ENCODE results near the gene MYPOP.
A peak's percentile ranks its signal among the peaks of the same experiment; 100 is the strongest.
"Not testable (repeated sequence)": the region's sequence is repeated elsewhere in the genome, so short reads cannot be mapped to it uniquely, and the experiment has no call there.

MYPOP gene

DNA sequence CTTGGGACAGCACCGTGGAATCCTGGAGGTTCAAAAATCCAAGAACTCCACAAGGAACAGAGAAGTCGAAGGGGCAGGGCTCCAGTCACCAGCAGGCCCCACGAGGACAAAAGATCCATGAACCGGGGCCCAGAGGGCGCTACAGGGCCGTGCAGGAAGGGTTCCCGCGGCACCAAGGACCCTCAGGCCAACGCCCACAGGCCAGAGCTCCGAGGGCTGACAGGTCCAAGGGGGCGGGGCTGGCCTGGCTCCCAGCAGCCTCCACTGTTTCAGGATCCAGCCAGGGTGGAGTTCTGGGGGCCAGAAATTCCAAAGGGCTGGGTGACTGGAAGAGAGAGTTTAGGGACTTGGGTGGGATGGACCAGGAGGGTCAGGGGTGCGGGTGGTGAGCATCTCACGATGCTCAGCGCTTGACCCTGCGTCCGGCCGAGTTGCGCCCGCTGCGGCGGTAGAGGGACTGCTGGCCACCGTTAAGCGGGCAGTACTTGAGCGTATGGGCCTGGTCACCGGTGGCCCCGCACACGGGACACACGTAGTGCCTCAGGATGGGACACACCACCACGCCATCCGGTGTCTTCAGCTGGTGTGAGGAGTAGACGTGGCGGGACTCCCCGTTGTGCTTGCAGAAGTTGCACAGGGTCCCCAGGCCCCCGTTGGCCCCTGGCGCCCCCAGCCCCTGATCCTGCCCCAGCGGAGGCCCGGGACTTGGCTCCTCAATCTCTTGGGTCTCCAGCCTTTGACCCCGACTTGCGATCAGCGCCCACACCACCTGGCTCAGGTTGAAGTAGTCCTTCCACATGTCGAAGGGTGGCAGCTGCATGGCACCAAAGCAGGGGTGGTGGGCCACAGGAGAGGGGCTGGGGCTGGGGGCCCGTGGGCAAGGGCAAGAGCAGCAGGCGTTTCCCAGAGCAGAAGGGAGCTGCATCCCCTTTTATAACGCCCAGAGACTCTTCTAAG, 11.7 kb upstream of the MYPOP start, which contains the start of gene NANOS2:
Gene NANOS2, minus strand, starts transcription at position 905 of the 957 bp plus-strand sequence. Its CDS starts 85 bp downstream, at position 820.
- DNase-seq, result peak in 3 of 10 donors; percentile 28 to 70 (median 70)
- intact Hi-C loops (cut with DNase I), result no loop called here

DNA sequence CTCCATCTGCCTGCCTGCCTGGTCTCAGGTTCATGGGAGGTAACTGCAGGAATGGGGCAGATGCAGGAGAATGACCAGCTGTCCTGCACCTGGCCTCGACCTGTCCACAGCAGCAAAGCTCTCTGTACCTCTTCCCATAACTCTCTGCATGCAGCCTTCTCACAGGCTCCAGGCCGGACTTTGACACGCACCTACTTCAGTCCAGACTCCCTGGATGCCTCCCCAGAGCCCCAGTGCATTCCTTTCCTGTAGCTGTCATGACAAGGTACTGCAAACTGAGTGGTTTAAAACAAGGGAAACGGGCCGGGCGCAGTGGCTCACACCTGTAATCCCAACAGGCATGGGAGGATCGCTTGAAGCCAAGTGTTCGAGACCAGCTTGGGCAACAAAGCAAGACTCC, 8.9 kb upstream of the MYPOP start:
- intact Hi-C loops (cut with DNase I), result no loop called here
- DNase-seq, result peak in 1 of 10 donors; percentile 17

DNA sequence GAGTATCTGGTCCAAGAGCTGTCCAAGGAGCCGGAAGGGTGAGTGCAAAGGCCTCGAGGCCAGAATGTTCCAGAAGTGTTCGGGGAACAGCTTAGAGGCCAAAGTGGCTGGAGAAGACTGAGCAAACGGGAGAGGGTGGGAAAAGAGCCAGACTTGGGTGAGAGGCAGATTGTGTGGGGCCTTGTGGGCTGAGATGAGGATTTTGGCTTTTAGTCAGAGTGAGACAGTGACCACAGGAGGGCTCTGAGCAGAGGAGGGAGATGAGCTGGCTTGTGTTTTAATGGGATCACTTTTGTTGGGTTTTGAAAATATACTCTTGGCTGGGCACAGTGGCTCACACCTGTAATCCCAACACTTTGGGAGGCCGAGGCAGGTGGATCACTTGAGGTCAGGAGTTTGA, 6.5 kb upstream of the MYPOP start:
- DNase-seq, result peak in 1 of 10 donors; percentile 10
- intact Hi-C loops (cut with DNase I), result loop anchor here (10.0 kb wide), 2 partner anchors 46 to 166 kb away; no protein-coding TSS in a partner anchor

DNA sequence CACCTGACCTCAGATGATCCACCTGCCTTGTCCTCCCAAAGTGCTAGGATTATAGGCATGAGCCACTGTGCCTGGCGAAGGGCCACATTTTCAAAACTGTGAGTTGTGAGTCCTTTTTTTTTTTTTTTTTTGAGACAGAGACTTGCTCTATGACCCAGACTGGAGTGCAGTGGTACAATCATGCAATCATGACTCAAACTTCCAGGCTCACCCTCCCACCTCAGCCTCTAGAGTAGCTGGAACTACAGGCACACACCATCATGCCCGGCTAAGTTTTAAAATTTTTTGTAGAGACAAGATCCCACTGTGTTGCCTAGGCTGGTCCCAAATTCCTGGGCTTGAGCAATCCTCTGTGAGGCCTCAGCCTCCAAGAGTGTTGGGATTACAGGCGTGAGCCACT, 3.8 kb upstream of the MYPOP start:
- DNase-seq, result no peak
- intact Hi-C loops (cut with DNase I), result loop anchor here (10.0 kb wide), 2 partner anchors 49 to 169 kb away; no protein-coding TSS in a partner anchor

DNA sequence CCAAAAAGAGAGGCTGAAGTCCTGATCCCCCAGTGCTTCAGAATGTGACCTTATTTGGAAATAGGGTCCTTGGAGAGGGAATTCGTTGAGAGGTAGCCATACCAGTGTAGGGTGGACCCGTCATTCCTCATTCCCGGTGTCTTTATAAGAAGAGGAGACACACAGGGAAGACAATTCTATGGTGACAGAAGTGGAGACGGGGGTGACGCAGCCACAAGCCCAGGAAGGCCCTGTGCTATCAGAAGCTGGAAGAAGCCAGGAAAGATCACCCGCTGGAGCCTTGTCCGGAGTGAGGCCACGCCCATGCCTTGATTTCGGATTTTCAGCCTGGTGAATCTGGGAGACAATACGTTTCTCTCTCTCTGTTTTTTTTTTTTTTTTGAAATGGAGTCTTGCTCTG, 2.6 kb upstream of the MYPOP start:
- peak in 1 of 10 donors; percentile 50 for DNase-seq
- intact Hi-C loops (cut with DNase I), result loop anchor here (10.0 kb wide), 2 partner anchors 50 to 170 kb away; no protein-coding TSS in a partner anchor

DNA sequence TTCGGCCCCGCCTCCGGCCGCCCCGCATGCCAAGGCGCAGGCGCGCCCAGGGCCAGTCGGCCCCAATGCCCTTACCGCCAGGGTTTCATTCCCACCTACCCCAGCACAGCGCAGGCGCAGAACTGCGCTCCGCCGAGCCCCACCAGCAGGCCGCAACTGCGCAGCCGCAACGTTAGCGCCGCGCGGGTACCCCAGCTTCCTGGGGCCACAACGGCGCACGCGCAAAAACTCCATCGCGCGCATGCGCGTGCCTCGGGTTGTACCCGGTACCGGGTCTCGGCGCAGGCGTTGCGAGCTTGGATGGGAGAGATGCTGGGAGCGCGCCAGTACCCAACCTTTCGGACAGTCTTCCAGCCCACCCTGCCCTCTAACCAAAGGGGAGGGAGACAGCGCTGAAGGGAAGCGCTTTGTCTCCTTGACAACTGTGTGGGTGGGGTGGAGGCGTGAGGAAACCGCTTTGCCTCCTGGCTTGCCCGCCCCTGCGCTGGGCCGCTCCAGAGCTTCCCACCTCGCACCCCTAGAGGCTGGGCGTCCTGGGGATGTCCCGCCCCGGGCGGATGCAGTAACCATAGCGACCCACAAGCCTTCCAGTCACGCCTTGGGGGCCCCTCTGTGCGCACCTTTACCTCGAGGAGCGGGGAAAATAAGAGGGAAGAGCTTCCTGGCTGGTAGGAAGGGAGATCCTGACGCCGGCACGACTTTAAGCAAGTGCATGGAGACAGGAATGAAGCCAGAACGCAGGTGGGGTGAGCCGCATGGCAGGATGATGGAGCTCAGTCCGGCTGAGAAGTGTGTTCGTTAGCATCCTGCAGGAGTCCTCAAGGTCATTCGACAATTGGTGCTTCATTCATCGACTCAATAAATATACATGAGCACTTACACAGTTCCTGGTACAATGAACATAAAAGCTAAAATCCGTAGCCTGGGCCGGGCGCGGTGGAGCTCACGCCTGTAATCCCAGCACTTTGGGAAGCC, 525 bp upstream of the MYPOP start:
- DNase-seq, result peak; percentile 95 to 100 (median 98)
- intact Hi-C loops (cut with DNase I), result loop anchor here (2.0 to 10.0 kb wide), 4 partner anchors 16 to 172 kb away; partner anchors contain the start of gene IRF2BP1

DNA sequence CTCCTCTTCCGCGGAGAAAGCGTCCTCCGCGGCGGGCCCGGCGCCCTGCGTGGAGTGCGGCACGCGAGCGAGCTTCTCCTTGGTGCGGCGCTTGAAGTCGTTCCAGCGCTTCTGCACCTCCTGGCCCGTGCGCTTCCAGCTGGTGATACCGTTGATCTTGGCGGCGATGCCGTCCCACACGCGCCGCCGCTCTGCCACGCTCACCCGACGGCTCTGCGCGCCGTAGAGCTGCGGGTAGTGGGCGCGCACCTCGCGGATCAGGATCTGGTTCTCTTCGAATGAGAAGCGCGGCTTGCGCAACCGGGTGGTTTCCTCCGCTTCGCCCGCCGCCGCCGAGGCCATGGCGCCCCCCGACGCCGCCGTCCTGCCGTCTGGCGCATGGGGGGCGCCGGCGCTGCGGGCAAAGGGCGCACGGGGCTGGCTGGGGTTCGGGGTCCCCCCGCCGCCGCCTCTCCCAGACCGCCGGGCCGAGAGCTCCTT, 941 bp downstream of the MYPOP start:
- intact Hi-C loops (cut with DNase I), result loop anchor here (5.0 to 10.0 kb wide), 3 partner anchors 53 to 173 kb away; no protein-coding TSS in a partner anchor
- peak in 1 of 10 donors; percentile 27 for DNase-seq

DNA sequence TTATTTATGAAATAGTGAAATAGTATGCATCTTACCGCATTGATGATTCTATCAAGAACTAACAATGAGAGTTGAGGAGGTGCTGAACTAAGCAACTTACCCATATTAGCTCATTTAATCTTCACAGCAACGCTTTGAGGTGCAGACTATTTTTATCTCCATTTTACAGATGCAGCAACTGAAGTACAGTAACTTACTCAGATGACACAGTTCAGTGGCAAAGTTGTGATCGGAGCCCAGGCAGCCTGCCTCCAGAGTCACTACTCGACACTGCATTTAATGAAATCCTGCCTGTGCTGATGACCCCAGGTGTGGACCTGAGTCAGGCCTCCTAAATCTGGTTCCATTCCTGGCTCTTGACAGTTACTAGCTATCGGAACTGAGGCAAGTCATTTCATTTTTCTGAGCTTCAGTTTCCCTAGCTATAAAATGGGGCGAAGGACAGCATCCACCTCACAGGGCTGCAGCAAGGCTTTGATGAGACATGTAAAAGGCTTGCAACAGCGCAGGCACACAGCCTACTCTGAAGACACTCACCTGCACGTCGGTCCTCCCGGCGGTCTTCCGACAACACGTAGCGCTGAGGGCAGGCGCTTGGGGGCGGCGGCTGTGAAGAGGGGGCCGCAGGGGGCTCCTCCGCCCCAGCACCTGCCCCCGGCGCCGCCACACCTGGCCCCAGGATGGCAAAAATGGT, 1.5 kb downstream of the MYPOP start:
- peak in 1 of 10 donors; percentile 39 for DNase-seq

DNA sequence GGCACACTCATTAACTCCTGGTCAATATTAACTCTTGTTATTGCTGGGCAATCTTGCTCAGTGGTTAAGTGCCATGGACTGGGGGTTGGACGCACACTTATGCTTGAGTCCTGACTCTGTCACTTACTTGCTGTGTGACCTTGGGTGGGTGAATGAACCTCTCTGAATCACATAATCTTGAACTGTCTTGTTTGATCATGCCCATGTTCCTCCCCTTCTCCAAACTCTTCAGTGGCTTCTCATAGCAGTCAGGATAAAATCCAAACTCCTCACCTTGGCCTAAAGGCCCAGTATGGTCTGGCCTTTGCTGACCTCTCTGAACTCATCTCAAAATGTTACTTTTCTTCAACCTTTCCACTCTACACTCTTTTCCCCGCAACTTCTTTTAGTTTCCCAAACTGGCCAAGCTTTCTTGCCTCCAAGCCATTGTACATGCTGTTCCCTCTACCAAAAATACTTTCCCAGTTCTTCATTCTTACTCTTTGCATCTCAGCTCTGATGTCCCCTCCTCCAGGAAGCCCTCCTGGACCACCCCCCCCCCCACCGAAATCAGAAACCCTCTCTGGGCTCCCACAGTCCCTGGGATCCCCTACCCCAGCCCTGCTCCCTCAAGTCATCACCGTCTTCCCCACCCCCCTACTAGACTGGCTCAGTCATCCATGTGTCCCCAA, 2.4 kb downstream of the MYPOP start:
- intact Hi-C loops (cut with DNase I), result loop anchor here (5.0 to 10.0 kb wide), 3 partner anchors 55 to 175 kb away; no protein-coding TSS in a partner anchor

More for the DNA sequence above, 1.5 kb downstream of the MYPOP start:
- intact Hi-C loops (cut with DNase I), result loop anchor here (5.0 to 10.0 kb wide), 3 partner anchors 54 to 174 kb away; no protein-coding TSS in a partner anchor

DNA sequence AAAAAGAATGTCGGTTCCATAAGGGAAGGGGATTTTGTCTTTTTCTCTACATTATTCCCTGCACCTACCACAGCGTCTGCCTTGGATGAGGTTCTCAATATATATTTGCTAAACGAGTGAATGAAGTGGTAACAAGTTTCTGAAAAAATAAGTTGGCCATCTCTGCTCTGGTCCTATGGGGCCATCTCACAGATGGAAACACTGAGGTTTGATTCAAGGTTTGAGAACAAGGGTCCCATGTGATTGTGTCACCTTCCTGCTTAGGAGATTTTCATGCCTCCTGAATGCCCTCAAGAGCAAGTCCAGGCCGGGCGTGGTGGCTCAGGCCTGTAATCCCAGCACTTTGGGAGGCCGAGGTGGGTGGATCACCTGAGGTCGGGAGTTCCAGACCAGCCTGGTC, 3.2 kb downstream of the MYPOP start:
- no peak for DNase-seq
- intact Hi-C loops (cut with DNase I), result no loop called here

More for the DNA sequence above, 2.4 kb downstream of the MYPOP start:
- DNase-seq, result peak in 1 of 10 donors; percentile 3

DNA sequence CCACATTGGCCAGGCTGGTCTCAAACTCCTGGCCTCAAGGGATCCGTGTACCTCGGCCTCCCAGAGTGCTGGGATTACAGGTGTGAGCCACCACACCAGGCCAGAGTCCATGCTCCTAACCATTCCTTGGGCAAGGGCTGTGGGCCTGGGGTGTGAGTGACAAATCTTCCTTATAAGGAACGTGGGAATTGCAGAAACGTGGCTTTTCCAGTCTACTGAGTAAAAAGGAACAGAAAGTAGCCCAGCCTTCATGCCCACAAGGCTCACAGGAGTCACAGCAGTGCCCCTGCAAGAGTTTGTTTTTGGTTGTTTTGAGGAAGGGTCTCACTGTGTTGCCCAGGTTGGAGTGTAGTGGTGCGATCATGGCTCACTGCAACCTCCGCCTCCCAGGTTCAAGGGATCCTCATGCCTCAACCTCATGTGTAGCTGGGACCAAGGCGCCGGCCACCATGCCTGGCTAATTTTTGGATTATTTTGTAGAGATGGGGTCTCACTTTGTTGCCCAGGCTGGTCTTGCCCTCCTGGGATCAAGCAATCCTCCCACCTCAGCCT, 5.1 kb downstream of the MYPOP start:
- intact Hi-C loops (cut with DNase I), result no loop called here
- DNase-seq, result no peak

DNA sequence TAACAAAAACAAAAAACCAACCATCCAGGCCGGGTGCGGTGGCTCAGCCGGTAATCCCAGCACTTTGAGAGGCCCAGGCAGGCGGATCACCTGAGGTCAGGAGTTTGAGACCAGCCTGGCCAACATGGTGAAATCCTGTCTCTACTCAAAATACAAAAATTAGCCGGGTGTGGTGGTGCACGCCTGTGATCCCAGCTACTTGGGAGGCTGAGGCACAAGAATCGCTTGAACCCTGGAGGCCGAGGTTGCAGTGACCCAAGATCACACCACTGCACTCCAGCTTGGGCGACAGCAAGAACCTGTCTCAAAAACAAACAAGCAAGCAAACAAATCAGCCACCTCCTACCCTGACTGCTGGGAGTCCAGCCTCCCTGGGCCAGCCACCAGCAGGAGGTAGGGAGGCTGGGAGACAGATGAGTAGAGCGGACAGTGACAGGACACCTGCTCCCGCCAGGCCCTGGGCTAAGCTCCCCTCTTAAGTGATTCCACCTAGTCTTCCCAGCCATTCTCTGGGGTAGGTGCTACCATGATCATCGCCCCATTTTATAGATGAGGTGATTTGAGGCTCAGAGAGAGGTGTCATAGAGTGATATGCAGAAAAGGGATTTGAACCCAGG, 6.3 kb downstream of the MYPOP start:
- intact Hi-C loops (cut with DNase I), result not testable (repeated sequence)

DNA sequence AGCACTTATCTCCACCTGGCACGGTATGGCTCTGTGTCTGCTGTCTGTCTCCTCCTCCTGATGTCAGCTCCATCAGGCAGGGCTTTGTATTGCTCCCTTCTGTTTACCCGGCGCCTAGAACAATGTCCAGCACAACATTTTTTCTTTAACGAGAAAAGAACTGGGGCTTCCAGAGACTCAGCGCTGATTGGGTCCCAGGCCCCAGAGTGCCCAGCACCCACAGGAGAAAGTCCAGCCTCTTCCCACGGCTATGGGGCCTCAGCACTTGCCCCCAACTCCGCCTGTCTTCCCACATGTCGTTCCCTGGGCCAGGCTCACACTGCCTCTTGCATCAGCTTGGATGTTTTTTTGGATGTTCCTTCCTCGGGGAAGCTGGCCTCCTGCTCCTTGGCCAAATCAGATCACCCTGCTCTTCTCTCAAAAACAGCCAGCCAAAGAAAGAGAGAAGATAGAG, 6.9 kb downstream of the MYPOP start:
- intact Hi-C loops (cut with DNase I), result no loop called here

More for the DNA sequence above, 6.3 kb downstream of the MYPOP start:
- not testable (repeated sequence) for DNase-seq

DNA sequence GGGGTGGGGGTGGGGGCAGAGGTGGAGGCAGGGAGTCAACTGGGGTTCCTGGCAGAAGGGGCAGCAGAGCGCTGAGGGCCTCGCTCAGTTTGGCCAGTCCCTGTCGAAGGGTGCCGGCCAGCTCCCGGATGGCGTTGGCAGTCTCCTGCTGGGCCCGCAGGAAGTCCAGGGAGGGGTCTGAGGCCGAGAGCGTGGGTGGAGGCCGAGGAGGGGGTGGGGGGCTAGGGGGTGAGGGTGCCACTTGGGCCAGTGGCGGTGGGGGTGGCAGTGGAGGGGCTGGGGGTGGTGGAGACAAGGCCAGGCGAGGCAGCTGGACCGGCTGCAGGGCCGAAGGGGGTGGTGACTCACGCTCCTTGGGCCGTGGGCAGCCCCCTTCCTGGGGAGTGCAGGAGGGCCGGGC, 11.5 kb downstream of the MYPOP start:
- intact Hi-C loops (cut with DNase I), result no loop called here
- DNase-seq, result no peak

More for the DNA sequence above, 6.9 kb downstream of the MYPOP start:
- DNase-seq, result no peak

DNA sequence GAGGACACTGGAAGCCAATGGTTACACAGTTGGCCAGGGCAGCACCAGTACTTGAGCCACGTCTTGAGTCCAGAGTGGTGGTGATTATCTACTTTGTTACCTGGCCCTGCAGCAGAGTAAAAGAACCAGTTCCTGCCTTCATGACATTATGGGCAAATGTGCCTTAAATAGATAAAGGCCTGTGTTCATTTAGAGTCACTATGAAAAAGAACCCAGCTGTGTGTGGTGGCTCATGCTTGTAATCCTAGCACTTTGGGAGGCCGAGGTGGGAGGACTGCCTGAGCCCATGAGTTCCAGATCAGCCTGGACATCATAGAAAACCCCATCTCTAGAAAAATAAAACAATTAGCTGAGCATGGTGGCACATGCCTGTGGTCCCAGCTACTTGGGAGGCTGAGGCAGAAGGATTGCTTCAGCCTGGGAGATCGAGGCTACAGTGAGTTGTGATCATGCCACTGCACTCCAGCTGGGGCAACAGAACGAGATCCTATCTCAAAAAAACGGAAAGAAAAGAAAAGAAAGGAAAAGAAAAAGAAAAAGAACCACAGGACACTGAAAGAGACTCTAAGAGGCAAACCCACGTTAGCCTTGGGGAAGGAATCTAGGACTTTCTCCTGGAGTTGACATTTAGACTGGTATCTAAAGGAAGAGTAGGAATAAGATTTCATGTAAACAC, 13.1 kb downstream of the MYPOP start:
- intact Hi-C loops (cut with DNase I), result no loop called here
- no peak for DNase-seq

DNA sequence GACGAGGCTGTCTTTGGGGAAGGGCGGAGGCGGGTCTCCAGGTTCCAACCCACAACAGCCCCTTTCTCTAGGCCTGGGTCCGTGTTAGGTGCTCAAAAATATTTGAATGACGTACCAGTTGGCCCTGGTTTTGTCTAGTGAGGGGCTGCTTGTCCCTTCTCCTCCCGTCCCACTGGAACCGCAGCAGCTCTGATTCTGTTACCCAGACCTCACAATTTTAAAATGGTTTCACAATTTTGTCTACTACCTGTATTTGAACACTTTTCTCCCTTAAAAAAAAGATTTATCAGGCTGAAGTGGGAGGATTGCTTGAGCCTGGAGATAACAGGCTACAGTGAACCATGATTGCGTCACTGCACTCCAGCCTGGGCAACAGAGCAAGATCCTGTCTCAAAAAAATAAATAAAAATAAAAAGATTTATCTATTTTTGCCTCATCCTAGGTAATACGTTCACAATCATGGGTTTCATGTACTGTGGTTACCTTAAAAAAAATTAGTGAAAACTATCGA, 15.2 kb downstream of the MYPOP start:
- DNase-seq, result no peak
- intact Hi-C loops (cut with DNase I), result loop anchor here (2.0 kb wide), 3 partner anchors 16 to 130 kb away; partner anchors contain the start of genes MYPOP and SYMPK
